GM20000 (cell line): ENCODE results near the gene PRKN.

Source experiments
- DNase-seq: peaks from one replicate; pipeline ENCODE4 v3.0.0; 2012; ENCODE audit warnings: low spot score
- TF ChIP-seq, protein P1 (sequence below): IDR thresholded peaks from 2 replicates; pipeline ENCODE4 v1.5.1; 2012; ENCODE audit warnings: mild to moderate bottlenecking, control low read depth; ENCODE audit errors: extremely low read depth, missing control alignments

PRKN gene

DNA sequence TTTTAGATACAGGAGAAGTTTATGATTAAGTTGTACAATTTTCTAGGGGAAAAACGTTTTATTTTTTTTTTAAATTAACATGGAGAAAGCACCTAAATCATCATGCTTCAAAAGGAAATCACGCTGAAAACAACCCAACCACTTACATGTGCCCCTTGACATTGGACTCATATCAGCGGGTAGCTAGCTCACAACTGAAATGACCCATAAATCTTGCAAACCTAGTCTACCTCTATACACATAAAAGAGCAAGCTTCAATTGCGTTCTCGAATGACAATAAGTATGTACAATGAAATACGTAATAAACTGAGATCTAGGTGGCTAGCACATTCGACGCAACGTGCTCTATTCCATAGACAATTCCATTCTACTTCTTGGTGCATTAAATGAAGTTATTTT is 730.8 kb downstream of the PRKN start:
- TF ChIP-seq, protein P1, sequence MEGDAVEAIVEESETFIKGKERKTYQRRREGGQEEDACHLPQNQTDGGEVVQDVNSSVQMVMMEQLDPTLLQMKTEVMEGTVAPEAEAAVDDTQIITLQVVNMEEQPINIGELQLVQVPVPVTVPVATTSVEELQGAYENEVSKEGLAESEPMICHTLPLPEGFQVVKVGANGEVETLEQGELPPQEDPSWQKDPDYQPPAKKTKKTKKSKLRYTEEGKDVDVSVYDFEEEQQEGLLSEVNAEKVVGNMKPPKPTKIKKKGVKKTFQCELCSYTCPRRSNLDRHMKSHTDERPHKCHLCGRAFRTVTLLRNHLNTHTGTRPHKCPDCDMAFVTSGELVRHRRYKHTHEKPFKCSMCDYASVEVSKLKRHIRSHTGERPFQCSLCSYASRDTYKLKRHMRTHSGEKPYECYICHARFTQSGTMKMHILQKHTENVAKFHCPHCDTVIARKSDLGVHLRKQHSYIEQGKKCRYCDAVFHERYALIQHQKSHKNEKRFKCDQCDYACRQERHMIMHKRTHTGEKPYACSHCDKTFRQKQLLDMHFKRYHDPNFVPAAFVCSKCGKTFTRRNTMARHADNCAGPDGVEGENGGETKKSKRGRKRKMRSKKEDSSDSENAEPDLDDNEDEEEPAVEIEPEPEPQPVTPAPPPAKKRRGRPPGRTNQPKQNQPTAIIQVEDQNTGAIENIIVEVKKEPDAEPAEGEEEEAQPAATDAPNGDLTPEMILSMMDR, result no peak
- DNase-seq, result no peak

- DNase-seq, result no peak
- TF ChIP-seq, protein P1, result no peak
Measured at GRCh38 chr6:161985876-161986423, 741.6 kb downstream of the PRKN start.

- TF ChIP-seq, protein P1, result no peak
- DNase-seq, result no peak
Measured at GRCh38 chr6:161984713-161985112, 742.9 kb downstream of the PRKN start.

GRCh38 chr6:161976553-161976952 is 751.0 kb downstream of the PRKN start:
- no peak for DNase-seq
- TF ChIP-seq, protein P1, result no peak

GRCh38 chr6:161973064-161973463 is 754.5 kb downstream of the PRKN start:
- no peak for DNase-seq
- TF ChIP-seq, protein P1, result no peak

GRCh38 chr6:161971043-161971442 is 756.5 kb downstream of the PRKN start:
- TF ChIP-seq, protein P1, result no peak
- DNase-seq, result no peak

GRCh38 chr6:161963634-161964234 is 763.8 kb downstream of the PRKN start:
- TF ChIP-seq, protein P1, result no peak
- no peak for DNase-seq
